Activated CD4-positive, alpha-beta T cell treated with anti-CD3 and anti-CD28 coated beads, Interleukin-2, Interleukin-4, amounts not matched to agents 100 ng/mL and 50 ng/mL, durations not matched to agents 16 hours and 8 hours (primary cell): ENCODE results near the gene MTA3.
A peak's percentile ranks its signal among the peaks of the same experiment; 100 is the strongest.
"Not testable (repeated sequence)": the region's sequence is repeated elsewhere in the genome, so short reads cannot be mapped to it uniquely, and the experiment has no call there.

ENCODE experiments used
- DNase-seq: peaks from one replicate; pipeline ENCODE4 v3.0.0-alpha.2; 2020; ENCODE audit warnings: low spot score

MTA3 gene

DNA sequence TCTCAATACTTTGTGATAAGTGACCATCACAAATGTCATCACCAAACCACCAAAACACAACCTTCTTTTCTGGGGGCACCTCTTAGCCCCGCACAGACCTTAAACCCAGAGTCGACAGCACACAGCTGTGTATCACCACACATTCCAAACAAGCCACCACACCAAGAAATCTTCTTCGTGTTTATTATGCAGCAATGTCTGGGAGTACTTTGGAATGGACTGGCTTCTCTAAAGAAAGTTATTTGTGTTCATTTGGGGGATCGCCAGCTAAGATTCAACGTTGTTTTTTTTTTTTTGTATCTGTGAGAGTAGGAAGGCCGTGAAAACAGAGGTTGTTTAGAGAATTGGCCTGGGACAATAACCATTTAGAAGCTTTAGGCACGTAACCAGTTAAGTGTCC lies 1.1 kb upstream of the MTA3 start:
- no peak for DNase-seq

- no peak for DNase-seq
Observed at GRCh38 chr2:42567806-42568400, 529 bp upstream of the MTA3 start.

- DNase-seq: no peak
Observed at GRCh38 chr2:42569116-42569711, 782 bp downstream of the MTA3 start.

- DNase-seq: no peak
Observed at GRCh38 chr2:42569883-42570282, 1.5 kb downstream of the MTA3 start.

DNA sequence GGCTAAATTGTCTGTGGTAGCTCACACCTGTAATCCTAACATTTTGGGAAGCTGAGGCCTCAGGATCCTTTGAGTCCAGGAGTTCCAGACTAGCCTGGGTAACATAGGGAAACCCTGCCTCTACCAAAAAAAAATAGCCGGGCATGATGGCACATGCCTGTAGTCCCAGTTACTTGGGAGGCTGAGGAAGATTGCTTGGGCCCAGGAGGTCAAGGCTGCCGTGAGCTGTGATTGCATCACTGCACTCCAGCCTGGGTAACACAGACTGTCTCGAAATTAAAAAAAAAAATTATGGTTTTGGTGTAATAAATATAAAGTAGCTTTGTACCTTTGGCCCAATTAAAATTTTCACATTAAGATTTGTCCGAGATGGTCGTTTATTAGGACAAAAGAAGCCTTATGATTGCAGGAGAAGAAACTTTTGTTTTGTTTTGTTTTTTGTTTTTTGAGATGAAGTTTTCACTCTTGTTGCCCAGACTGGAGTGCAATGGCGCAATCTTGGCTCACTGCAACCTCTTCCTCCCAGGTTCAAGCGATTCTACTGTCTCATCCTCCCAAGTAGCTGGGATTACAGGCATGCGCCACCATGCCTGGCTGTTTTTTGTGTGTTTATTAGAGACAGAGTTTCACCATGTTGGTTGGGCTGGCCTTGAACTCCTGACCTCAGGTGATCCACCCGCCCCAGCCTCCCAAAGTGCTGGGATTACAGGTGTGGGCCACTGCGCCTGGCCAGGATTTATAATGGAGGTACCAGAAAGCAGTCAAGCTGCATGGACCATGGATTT lies 4.1 kb downstream of the MTA3 start:
- no peak for DNase-seq

DNA sequence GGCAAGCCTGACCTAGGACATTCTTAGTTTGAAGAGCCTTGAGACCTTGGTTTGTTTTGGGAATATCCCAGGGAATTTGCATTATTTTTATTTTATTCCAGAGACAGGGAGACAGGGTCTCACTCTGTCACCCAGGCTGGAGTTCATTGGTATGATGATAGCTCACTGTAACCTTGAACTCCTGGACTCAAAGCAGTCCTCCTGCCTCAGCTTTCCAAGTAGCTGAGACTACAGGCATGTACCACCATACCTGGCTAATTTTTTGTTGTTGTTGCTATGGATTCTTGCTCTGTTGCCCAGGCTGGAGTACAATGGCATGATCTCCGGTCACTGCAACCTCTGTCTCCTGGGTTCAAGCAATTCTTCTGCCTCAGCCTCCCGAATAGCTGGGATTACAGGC lies 4.8 kb downstream of the MTA3 start:
- DNase-seq: no peak

- DNase-seq: peak; percentile 11
Observed at GRCh38 chr2:42575458-42576064, 7.1 kb downstream of the MTA3 start.

GRCh38 chr2:42578621-42579020 lies 10.2 kb downstream of the MTA3 start:
- no peak for DNase-seq

- no peak for DNase-seq
Observed at GRCh38 chr2:42581257-42581656, 12.8 kb downstream of the MTA3 start.

DNA sequence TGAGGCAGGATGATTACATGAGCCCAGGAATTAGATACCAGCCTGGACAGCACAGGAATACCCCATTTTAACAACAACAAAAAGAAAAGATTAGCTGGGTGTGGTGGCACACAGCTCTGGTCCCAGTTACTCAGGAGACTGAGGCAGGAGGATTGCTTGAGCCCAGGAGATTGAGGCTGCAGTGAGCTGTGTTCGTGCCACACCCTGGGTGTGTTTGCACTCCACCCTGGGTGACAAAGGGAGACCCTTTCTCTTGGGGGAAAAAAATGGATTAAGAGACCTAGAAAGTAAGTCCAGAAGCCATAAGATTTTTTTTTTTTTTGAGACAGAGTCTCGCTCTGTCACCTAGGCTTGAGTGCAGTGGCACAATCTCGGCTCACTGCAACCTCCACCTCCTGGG lies 16.2 kb downstream of the MTA3 start:
- not testable (repeated sequence) for DNase-seq

DNA sequence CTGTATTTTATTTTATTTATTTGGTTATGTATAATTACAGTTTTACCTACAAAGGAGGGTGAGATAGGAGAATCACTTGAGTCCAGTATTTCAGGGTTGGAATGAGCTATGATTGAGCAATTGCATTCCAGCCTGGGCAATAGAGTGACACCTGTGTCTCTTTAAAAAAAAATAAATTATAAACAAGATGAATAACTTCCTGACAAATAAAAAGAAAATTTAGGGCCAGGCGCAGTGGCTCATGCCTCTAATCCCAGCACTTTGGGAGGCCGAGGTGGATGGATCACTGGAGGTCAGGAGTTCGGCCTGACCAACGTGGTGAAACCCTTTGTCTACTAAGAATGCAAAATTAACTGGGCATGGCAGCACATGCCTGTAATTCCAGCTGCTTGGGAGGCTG lies 17.3 kb downstream of the MTA3 start:
- no peak for DNase-seq

DNA sequence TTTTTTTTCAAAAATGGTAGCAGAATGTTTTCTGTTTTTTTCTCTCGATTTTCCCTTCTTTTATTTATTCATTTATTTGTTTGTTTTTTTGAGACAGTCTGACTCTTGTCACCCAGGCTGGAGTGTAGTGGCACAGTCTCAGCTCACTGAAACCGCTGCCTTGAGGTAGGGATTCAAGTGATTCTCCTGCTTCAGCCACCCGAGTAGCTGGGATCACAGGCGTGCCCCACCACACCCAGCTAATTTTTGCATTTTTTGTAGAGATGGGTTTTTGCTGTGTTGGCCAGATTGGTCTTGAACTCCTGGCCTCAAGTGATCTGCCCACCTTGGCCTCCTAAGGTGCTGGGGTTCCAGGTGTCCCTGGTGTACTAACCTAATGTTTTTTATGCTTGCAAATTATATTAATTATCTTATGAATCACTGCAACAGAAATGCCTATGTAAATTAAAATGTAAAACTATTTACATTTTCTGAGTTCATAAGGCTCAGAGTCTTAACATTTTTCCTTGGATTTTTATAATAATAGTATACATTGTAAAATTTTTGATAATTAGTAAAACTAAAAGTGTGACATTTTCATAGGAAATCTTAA lies 19.2 kb downstream of the MTA3 start:
- DNase-seq: no peak

DNA sequence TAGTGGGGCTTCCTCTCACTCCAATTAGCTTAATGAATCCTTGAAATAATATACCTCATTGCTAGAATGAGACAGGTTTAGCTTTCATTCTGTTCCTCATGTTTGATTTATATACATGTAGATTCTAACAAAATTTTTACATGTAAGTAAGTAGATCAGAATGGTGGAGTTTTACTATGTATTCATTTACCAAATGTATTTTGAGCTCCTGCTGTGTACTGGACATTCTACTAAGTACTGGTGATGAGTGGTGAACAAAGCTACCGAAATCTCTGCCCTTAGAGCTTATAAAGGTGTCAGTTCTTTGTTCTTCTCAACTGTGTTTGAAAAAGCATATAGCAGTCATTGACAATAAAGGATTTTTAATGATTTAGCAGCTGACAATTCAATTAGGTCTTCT lies 19.7 kb downstream of the MTA3 start:
- no peak for DNase-seq

DNA sequence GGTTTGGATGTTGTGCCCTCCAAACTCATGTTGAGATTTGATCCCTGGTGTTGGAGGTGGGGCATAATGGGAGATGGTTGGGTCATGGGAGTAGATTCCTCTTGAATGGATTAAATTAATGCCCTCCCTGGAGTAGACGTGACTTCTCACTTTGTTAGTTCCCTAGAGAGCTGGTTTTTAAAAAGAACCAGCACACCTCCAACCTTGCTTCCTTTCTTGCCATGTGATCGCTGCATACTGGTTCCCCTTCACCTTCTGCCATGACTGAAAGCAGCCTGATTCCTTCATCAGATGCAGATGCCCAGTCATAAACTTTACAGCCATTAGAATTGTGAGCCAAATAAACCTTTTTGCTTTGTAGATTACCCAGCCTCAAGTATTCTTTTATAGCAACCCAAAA lies 21.7 kb downstream of the MTA3 start:
- no peak for DNase-seq

GRCh38 chr2:42593282-42593681 lies 24.9 kb downstream of the MTA3 start:
- no peak for DNase-seq

DNA sequence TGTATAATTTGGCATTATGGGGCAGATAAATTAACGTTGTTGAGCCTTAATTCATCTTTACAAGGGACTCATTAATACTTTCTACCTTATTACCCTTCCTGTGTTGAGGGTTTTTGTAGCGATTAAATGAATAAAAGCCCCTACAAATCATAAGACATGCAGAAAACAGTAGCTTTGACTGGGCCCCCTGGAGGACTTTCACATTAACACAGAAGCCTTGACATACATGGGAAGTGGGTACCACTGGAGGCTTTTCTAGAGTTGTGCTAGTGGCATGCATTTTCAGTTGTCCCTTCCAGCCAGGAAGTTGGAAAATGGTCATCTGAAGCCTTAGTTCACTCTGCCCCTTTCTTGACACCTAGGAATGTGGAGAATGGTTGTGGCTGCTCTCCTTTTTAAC lies 30.2 kb downstream of the MTA3 start:
- DNase-seq: no peak

DNA sequence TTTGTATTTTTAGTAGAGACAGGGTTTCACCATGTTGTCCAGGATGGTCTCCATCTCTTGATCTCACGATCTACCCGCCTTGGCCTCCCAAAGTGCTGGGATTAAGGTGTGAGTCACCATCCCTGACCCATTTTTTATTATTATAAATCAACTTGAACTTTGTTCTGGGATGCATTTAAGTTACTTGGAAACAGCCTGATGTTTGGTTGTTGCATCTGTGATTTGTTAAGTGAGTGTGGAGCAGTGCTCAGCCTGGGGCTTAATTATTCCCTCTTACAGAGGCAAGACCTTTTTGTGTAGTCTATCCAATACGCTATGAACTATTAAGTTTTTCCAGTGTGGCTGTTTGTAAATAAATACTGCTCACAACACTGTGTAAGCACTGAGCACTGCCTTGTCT lies 32.6 kb downstream of the MTA3 start:
- DNase-seq: no peak

DNA sequence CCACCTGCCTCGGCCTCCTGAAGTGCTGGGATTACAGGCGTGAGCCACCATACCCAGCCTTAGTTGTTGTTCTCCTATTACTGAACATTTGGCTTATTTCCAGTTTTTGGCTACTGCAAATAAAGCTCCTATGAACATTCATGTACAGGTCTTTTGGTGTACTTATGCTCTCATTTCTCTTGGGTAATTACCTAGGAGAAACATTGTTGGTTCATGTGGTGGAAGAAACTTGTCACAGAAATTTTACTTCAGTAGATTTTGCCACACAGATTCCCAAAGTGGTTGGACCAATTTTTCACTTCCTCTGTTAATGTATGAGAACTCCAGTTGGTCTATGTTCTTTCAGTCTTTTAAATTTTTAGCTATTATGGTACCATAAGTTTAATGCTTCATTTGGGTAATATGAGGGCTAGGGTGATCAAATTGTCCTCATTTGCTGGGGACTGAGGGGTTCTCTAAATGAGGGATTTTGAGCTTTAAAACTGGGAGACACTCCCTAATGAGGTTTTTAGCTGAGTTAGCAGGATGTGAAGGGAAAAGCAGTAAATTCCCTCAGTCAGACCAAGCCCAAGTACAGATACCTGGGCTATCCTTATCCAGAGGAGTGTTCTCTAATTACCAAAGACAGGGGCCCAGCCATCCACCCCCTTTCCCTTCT lies 33.9 kb downstream of the MTA3 start:
- no peak for DNase-seq

DNA sequence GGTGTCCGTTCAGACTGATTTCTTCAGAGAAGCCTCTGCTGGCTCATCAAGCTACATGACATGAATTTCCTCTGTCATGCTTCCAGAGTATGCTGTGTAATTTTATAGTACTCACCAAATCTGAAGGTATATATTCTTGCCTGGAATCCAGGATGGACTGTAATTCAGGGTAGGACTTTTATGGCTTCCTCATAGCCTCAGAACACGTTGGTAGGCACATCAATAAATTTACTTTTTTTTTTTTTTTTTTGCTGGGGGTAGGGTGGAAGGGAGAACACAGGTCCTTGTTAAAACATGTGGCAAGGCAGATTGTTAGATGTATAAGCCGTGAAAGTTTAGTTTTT lies 34.4 kb downstream of the MTA3 start:
- DNase-seq: no peak

GRCh38 chr2:42604341-42604867 lies 36.0 kb downstream of the MTA3 start:
- DNase-seq: not testable (repeated sequence)

DNA sequence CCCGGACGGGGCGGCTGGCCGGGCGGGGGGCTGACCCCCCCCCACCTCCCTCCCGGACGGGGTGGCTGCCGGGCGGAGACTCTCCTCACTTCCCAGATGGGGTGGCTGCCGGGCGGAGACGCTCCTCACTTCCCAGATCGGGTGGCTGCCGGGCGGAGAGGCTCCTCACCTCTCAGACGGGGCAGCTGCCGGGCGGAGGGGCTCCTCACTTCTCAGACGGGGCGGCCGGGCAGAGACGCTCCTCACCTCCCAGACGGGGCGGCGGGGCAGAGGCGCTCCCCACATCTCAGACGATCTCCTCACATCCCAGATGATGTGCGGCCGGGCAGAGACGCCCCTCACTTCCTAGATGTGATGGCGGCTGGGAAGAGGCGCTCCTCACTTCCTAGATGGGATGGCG lies 37.7 kb downstream of the MTA3 start:
- not testable (repeated sequence) for DNase-seq

GRCh38 chr2:42607101-42607637 lies 38.7 kb downstream of the MTA3 start:
- no peak for DNase-seq
